Panc1 (cell line): Measurements from ENCODE around the gene KRT9. TPM values are rescaled to one million over a fixed set of nuclear protein-coding genes. Genes with fewer than 3 reads are reported as not detected.

Source experiments
- ATAC-seq: fragments of 200-7000 bp; cut with Tn5 transposase; 2 replicates; pipeline ENCODE4 v1.9.1; 2020; ENCODE audit warnings: mild to moderate bottlenecking, moderate library complexity
- BruUV-seq: library from RNA; stranded (reverse); fragments of 400-500 nt; replicated peaks from 2 replicates; lab custom pipeline; 2021; lab: Mats Ljungman, UMichigan
- CTCF ChIA-PET: fragments of 300-600 bp; sonication (Branson Sonifier 250); formaldehyde crosslinking; loops from one replicate; lab custom pipeline; 2022; ENCODE audit warnings: antibody characterized with exemption; lab: Charles Lee
- POLR2A ChIA-PET: fragments of 300-600 bp; sonication (Branson Sonifier 250); formaldehyde crosslinking; loops from one replicate; lab custom pipeline; 2022; ENCODE audit warnings: antibody characterized with exemption; lab: Charles Lee
- DNase-seq: peaks from one replicate; pipeline ENCODE4 v3.0.0-alpha.2; 2010; ENCODE audit warnings: low read depth, low spot score
- H3K27ac ChIP-seq: 2 replicates; pipeline ENCODE4 v1.5.1; 2011; ENCODE audit warnings: mild to moderate bottlenecking, low read length, inconsistent platforms
- H3K27me3 ChIP-seq: fragments of 200-500 bp; sonication (Bioruptor generic); 2 replicates; pipeline ENCODE4 v1.6.0; 2014; ENCODE audit warnings: low read length, inconsistent platforms; ENCODE audit not compliant: control insufficient read depth, insufficient read depth
- H3K36me3 ChIP-seq: fragments of 200-500 bp; sonication (Bioruptor generic); 2 replicates; pipeline ENCODE4 v1.5.1; 2014; ENCODE audit warnings: inconsistent platforms, mild to moderate bottlenecking, low read length, moderate library complexity; ENCODE audit not compliant: control insufficient read depth, insufficient read depth
- H3K4me1 ChIP-seq: 2 replicates; pipeline ENCODE4 v1.5.1; 2011; ENCODE audit warnings: inconsistent platforms, mild to moderate bottlenecking, low read length, moderate library complexity; ENCODE audit not compliant: control insufficient read depth, insufficient read depth
- H3K4me3 ChIP-seq, 2 experiments: 2 replicates each; pipeline ENCODE4 v1.5.1; 2011 to 2012; ENCODE audit warnings: low read depth in 2 of 2, low read length in 2 of 2, mild to moderate bottlenecking in 2 of 2, inconsistent platforms in 1 of 2, moderate library complexity in 1 of 2
- H3K9me3 ChIP-seq: fragments of 200-500 bp; sonication (Bioruptor generic); 2 replicates; pipeline ENCODE4 v1.5.1; 2014; ENCODE audit warnings: low read depth, mild to moderate bottlenecking, inconsistent platforms, low read length, moderate library complexity; ENCODE audit not compliant: control insufficient read depth, insufficient read depth
- POLR2AphosphoS5 ChIP-seq: IDR thresholded peaks from 2 replicates; pipeline ENCODE4 v1.6.1; 2012; ENCODE audit warnings: mild to moderate bottlenecking, low read depth, low read length, moderate library complexity
- SIN3A ChIP-seq: IDR thresholded peaks from 2 replicates; pipeline ENCODE4 v1.6.1; 2012; ENCODE audit warnings: low read depth, mild to moderate bottlenecking, low read length, moderate library complexity, borderline replicate concordance; ENCODE audit not compliant: insufficient read depth
- TCF7L2 ChIP-seq: IDR thresholded peaks from 2 replicates; pipeline ENCODE4 v1.6.1; 2011; ENCODE audit warnings: mild to moderate bottlenecking, low read depth, low read length, inconsistent platforms
- in situ Hi-C: cut with HindIII; loops from 2 replicates; pipeline ENCODE4 v1.10.0; 2016; ENCODE audit warnings: low sequenced_read_pairs, low pct_unique_long_range_greater_than_20kb
- intact Hi-C: fragments of 100-400 bp; cut with micrococcal nuclease; formaldehyde crosslinking; loops from one replicate; pipeline ENCODE4 v1.10.0; 2022; ENCODE audit not compliant: unreplicated experiment
- total RNA-seq: library from RNA; stranded (reverse); gene quantifications from one replicate; pipeline ENCODE4 v1.2.1, GENCODE V29; 2021; ENCODE audit not compliant: unreplicated experiment
- TF ChIP-seq, protein P1 (sequence below): fragments of 450-650 bp; IDR thresholded peaks from 2 replicates; pipeline ENCODE4 v1.5.1; 2017; ENCODE audit warnings: mild to moderate bottlenecking
- TF ChIP-seq, protein P2 (sequence below), 2 experiments: IDR thresholded peaks; 2 replicates each; pipeline ENCODE4 v1.6.1; 2011 to 2012; ENCODE audit warnings: low read depth in 2 of 2, control low read depth in 1 of 2, low read length in 1 of 2, mild to moderate bottlenecking in 1 of 2, moderate library complexity in 1 of 2; ENCODE audit not compliant: insufficient read depth in 1 of 2

KRT9 gene
- total RNA-seq, 1 experiment from 2014 or later = not detected

DNA sequence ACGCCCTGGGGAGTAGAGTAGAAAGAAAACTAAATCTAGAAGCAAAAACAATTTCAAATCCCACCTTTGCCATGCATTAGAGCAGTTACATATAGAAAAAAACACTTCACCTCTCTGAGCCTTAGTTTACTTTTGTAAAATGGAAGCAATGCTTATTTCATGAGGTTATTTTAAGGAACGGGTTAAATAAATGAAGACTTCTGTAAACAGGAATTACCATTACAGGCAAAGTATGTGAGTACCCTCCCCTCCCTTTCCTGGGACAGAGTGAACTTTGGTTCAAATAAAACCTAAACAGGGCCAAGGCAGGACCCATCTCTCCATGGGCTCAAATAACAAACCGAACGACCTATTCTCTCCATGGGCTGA, 48.6 kb downstream of the KRT9 start:
- intact Hi-C loops (loop anchor here (10.0 kb wide), 1 partner anchor 618 kb away; no protein-coding TSS in a partner anchor), in situ Hi-C loops (no loop called here)
- no peaks in the 10 kb centered on the region for H3K27me3 ChIP-seq
- ChIA-PET CTCF (interaction anchor here (6.0 kb wide), 1 partner anchor 25 kb away, joined by 46 read pairs; no protein-coding TSS in a partner anchor), POLR2A (interaction anchor here (2.9 kb wide), 1 partner anchor 25 kb away, joined by 12 read pairs; no protein-coding TSS in a partner anchor)
- peak overlapping the region; percentile 96 for H3K27ac ChIP-seq
- peak overlapping the region; percentile 66 to 84 for H3K4me3 ChIP-seq
- DNase-seq = no peak
- no peaks in the 10 kb centered on the region for H3K9me3 ChIP-seq
- H3K4me1 ChIP-seq = peaks cover 76% of the 10 kb centered on the region
- peaks cover 8% of the 10 kb centered on the region for H3K36me3 ChIP-seq
- no TSS peak for BruUV-seq
- no peak for ATAC-seq
- no peak for TF ChIP-seq TCF7L2
- no peak for TF ChIP-seq SIN3A
- TF ChIP-seq, protein P1, sequence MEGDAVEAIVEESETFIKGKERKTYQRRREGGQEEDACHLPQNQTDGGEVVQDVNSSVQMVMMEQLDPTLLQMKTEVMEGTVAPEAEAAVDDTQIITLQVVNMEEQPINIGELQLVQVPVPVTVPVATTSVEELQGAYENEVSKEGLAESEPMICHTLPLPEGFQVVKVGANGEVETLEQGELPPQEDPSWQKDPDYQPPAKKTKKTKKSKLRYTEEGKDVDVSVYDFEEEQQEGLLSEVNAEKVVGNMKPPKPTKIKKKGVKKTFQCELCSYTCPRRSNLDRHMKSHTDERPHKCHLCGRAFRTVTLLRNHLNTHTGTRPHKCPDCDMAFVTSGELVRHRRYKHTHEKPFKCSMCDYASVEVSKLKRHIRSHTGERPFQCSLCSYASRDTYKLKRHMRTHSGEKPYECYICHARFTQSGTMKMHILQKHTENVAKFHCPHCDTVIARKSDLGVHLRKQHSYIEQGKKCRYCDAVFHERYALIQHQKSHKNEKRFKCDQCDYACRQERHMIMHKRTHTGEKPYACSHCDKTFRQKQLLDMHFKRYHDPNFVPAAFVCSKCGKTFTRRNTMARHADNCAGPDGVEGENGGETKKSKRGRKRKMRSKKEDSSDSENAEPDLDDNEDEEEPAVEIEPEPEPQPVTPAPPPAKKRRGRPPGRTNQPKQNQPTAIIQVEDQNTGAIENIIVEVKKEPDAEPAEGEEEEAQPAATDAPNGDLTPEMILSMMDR = no peak
- TF ChIP-seq, protein P2, sequence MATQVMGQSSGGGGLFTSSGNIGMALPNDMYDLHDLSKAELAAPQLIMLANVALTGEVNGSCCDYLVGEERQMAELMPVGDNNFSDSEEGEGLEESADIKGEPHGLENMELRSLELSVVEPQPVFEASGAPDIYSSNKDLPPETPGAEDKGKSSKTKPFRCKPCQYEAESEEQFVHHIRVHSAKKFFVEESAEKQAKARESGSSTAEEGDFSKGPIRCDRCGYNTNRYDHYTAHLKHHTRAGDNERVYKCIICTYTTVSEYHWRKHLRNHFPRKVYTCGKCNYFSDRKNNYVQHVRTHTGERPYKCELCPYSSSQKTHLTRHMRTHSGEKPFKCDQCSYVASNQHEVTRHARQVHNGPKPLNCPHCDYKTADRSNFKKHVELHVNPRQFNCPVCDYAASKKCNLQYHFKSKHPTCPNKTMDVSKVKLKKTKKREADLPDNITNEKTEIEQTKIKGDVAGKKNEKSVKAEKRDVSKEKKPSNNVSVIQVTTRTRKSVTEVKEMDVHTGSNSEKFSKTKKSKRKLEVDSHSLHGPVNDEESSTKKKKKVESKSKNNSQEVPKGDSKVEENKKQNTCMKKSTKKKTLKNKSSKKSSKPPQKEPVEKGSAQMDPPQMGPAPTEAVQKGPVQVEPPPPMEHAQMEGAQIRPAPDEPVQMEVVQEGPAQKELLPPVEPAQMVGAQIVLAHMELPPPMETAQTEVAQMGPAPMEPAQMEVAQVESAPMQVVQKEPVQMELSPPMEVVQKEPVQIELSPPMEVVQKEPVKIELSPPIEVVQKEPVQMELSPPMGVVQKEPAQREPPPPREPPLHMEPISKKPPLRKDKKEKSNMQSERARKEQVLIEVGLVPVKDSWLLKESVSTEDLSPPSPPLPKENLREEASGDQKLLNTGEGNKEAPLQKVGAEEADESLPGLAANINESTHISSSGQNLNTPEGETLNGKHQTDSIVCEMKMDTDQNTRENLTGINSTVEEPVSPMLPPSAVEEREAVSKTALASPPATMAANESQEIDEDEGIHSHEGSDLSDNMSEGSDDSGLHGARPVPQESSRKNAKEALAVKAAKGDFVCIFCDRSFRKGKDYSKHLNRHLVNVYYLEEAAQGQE (IDR thresholded peaks at IDR 0.05; ENCODE audit: insufficient read depth in 1 of 2, low read depth in 2 of 2, low read length in 1 of 2) = no peak
- TF ChIP-seq POLR2AphosphoS5 = no peak

DNA sequence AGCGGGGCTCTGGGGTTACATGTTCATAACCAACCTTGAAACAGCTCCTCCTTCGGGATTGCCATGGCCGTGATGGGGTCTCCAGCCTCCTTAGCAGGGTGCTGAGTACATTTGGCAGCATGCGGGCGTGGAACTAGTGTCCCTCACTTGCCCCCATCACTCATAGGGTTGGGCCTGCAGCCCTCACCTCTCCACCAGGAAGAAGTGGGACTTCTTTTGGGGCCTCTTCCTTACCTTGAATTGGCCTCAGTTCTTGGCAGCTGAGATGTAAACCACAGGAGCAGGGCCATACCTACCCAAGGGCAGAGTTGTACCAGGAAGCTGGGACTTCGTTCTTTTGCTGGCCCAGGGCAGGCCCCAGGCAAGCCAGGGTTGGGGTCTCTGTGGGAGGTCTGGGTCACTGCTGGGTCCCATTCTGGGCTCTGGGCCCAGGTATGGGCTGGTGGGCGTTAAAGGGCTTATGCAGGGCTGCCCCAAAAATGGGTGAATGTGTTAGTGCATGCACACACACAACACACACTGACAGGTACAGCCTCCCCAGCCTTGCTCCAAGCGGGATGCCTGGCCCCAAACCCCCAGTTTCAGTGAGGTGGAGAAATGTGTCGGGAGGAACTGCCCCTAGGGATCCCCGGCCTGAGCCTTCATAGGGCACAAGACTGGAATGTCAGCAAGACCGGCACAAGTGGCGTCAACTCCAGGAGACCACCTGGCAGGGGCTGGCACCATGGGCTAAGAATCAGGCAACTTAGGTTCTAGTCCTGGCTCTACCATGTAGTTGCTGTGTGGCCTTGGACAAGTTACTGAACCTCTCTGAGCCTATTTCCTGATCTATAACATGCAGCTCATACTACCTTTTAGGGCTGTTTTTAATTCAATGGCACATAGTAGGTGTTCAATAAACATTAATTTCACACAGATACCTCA, 49.3 kb downstream of the KRT9 start:
- H3K9me3 ChIP-seq = no peaks in the 10 kb centered on the region
- peak overlapping the region; percentile 96 for H3K27ac ChIP-seq
- H3K4me3 ChIP-seq = peak overlapping the region; percentile 2 to 84; a peak in 2 of 4 replicates
- ChIA-PET POLR2A (interaction anchor here (0.7 kb wide), 1 partner anchor 26 kb away, joined by 3 read pairs; no protein-coding TSS in a partner anchor), CTCF (interaction anchor here (0.5 to 6.0 kb wide), 4 partner anchors 26 to 143 kb away, joined by 3 to 46 read pairs (median 6); no protein-coding TSS in a partner anchor)
- peaks cover 8% of the 10 kb centered on the region for H3K36me3 ChIP-seq
- intact Hi-C loops = loop anchor here (10.0 kb wide), 1 partner anchor 618 kb away; no protein-coding TSS in a partner anchor
- no TSS peak for BruUV-seq
- H3K27me3 ChIP-seq = no peaks in the 10 kb centered on the region
- in situ Hi-C loops = no loop called here
- peak; percentile 23 for ATAC-seq
- peaks cover 81% of the 10 kb centered on the region for H3K4me1 ChIP-seq
- peak; percentile 93; the same call in 1 of the 2 replicates for TF ChIP-seq SIN3A
- TF ChIP-seq, protein P1 = no peak
- TF ChIP-seq, protein P2 (IDR thresholded peaks at IDR 0.05; ENCODE audit: insufficient read depth in 1 of 2, low read depth in 2 of 2, low read length in 1 of 2) = peak in 1 of 2 experiments; percentile 38; a peak in 1 of 4 replicates
- peak; percentile 45; the same call in 1 of the 2 replicates for TF ChIP-seq TCF7L2
- peak; percentile 90 for TF ChIP-seq POLR2AphosphoS5
- no peak for DNase-seq
